NB4 (cell line): ENCODE data around the gene C10orf105.

Experiments
- MYC ChIP-seq: IDR thresholded peaks from 2 replicates; pipeline ENCODE4 v1.6.1; 2011; ENCODE audit warnings: low read depth, low read length
- POLR2A ChIP-seq: IDR thresholded peaks from 2 replicates; pipeline ENCODE4 v1.6.1; 2011; ENCODE audit warnings: mild to moderate bottlenecking; ENCODE audit not compliant: insufficient read length; ENCODE audit errors: extremely low read depth
- TF ChIP-seq, protein P1 (sequence below): IDR thresholded peaks from one replicate; pipeline ENCODE4 v1.5.1; 2012; ENCODE audit warnings: low read depth, low read length
- TF ChIP-seq, protein P2 (sequence below): IDR thresholded peaks from 2 replicates; pipeline ENCODE4 v1.6.1; 2011; ENCODE audit warnings: low read depth, low read length

- TF ChIP-seq, protein P1, sequence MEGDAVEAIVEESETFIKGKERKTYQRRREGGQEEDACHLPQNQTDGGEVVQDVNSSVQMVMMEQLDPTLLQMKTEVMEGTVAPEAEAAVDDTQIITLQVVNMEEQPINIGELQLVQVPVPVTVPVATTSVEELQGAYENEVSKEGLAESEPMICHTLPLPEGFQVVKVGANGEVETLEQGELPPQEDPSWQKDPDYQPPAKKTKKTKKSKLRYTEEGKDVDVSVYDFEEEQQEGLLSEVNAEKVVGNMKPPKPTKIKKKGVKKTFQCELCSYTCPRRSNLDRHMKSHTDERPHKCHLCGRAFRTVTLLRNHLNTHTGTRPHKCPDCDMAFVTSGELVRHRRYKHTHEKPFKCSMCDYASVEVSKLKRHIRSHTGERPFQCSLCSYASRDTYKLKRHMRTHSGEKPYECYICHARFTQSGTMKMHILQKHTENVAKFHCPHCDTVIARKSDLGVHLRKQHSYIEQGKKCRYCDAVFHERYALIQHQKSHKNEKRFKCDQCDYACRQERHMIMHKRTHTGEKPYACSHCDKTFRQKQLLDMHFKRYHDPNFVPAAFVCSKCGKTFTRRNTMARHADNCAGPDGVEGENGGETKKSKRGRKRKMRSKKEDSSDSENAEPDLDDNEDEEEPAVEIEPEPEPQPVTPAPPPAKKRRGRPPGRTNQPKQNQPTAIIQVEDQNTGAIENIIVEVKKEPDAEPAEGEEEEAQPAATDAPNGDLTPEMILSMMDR, result no peak
- TF ChIP-seq, protein P2, sequence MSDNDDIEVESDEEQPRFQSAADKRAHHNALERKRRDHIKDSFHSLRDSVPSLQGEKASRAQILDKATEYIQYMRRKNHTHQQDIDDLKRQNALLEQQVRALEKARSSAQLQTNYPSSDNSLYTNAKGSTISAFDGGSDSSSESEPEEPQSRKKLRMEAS, result no peak
- TF ChIP-seq POLR2A (no peak), MYC (no peak)
Measured at GRCh38 chr10:71763352-71764127, 44.0 kb upstream of the C10orf105 start.
